ENCODE data around the gene DOLK. TPM values are rescaled to one million over a fixed set of nuclear protein-coding genes. Genes with fewer than 3 reads are reported as not detected.

DOLK gene
- total and polyA plus RNA-seq, 10 of the 15 experiments (the other 5 are each of a cell fraction or from before 2014, with no cell fraction given), result 1.9 to 18.2 (median 9.1) TPM

DNA sequence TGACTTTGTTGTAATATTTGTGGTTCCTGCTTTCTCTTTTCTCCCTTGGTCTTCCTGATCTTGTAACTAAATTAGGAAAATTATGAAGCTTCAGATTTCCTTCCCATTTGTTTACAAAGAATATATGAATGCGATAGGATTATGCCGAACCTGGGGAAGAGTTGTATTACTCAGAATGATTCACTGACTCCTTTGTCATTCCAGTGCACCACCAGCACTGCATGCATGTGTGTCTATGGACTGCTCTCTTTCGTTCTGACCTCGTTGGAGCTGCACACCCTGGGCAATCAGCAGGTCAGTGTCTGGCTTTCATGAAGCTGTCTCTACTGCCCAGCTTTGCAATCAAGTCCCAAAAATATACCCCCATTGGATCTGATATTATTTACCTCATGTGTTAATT is 25.6 kb upstream of the DOLK start:
- intact Hi-C loops (cut with micrococcal nuclease; ENCODE audit: unreplicated experiment) (no loop called here), in situ Hi-C loops (cut with MboI) (no loop called here)
- TF ChIP-seq CEBPZ (IDR thresholded peaks at IDR 0.05; ENCODE audit: low read depth, low read length) (no peak), RBBP5 (conservative IDR thresholded peaks at IDR 0.05) (no peak), EP300 (IDR thresholded peaks at IDR 0.05; ENCODE audit: borderline replicate concordance in 1 of 2, control insufficient read depth in 1 of 2, low read depth in 2 of 2, low read length in 2 of 2) (no peak), FOXM1 (IDR thresholded peaks at IDR 0.05; ENCODE audit: low read depth, low read length) (no peak)
- TF ChIP-seq, protein P1, sequence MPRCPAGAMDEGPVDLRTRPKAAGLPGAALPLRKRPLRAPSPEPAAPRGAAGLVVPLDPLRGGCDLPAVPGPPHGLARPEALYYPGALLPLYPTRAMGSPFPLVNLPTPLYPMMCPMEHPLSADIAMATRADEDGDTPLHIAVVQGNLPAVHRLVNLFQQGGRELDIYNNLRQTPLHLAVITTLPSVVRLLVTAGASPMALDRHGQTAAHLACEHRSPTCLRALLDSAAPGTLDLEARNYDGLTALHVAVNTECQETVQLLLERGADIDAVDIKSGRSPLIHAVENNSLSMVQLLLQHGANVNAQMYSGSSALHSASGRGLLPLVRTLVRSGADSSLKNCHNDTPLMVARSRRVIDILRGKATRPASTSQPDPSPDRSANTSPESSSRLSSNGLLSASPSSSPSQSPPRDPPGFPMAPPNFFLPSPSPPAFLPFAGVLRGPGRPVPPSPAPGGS (IDR thresholded peaks at IDR 0.05; ENCODE audit: borderline replicate concordance, insufficient read depth, low read depth, low read length, poor library complexity, severe bottlenecking), result no peak
- ChIA-PET POLR2A (no interaction called here), CTCF (no interaction called here), SMC1A (ENCODE audit: uncharacterized antibody, unreplicated experiment) (no interaction called here), RAD21 (ENCODE audit: unreplicated experiment) (no interaction called here)
- H3K9me3 ChIP-seq (replicated peaks; ENCODE audit: control insufficient read depth, insufficient read depth, low read length), result no peaks in the 10 kb centered on the region
- no peaks in the 10 kb centered on the region for H3K27me3 ChIP-seq (replicated peaks in 1 of 2; ENCODE audit: control insufficient read depth in 2 of 2, insufficient read depth in 2 of 2, low read length in 1 of 2)
- H3K27ac ChIP-seq (ENCODE audit: control insufficient read depth, insufficient read depth), result no peak overlapping the region
- no TSS peak for BruUV-seq (replicated peaks)
- DNase-seq (ENCODE audit: low read depth, low spot score) (no peak), ATAC-seq (no peak), FAIRE-seq (no peak)
- no peaks in the 10 kb centered on the region for H3K79me2 ChIP-seq (ENCODE audit: control insufficient read depth, insufficient read depth, low read length)
- H3K9ac ChIP-seq (ENCODE audit: control insufficient read depth, insufficient read depth, low read length), result no peak overlapping the region
- WGBS (ENCODE audit: insufficient coverage, insufficient replicate concordance, low lambda C conversion rate, missing lambda C conversion rate), result 89% methylated on average over 4 of the region's 4 CpGs
- peaks cover 11 to 44% of the 10 kb centered on the region in 2 experiments for H3K36me3 ChIP-seq (ENCODE audit: control insufficient read depth in 2 of 2, insufficient read depth in 2 of 2, low read length in 1 of 2)
- no peak overlapping the region for H2AFZ ChIP-seq (ENCODE audit: control insufficient read depth, low read depth, low read length)
- no peaks in the 10 kb centered on the region for H3K4me1 ChIP-seq (ENCODE audit: control insufficient read depth, insufficient read depth, low read length)
- no peak overlapping the region for H3K4me3 ChIP-seq
- no peak overlapping the region for H3K4me2 ChIP-seq (ENCODE audit: control insufficient read depth, insufficient read depth)
- H4K20me1 ChIP-seq (ENCODE audit: control insufficient read depth, insufficient read depth), result no peaks in the 10 kb centered on the region
